Testis (tissue), 2 donors: ENCODE measurements around the gene CDH6.

Experiments used
- CTCF ChIP-seq, 3 experiments: fragments of 450-650 bp in 2 of 3; fragments of 200-600 bp in 1 of 3; sonication (generic) in 1 of 3; IDR thresholded peaks; one replicate each; pipeline ENCODE4 v1.5.1; 2016 to 2019; ENCODE audit warnings: antibody characterized with exemption in 3 of 3, mild to moderate bottlenecking in 2 of 3, moderate library complexity in 1 of 3
- POLR2A ChIP-seq: fragments of 450-650 bp; IDR thresholded peaks from one replicate; pipeline ENCODE4 v1.6.1; 2017; ENCODE audit warnings: antibody characterized with exemption, mild to moderate bottlenecking, moderate library complexity

DNA sequence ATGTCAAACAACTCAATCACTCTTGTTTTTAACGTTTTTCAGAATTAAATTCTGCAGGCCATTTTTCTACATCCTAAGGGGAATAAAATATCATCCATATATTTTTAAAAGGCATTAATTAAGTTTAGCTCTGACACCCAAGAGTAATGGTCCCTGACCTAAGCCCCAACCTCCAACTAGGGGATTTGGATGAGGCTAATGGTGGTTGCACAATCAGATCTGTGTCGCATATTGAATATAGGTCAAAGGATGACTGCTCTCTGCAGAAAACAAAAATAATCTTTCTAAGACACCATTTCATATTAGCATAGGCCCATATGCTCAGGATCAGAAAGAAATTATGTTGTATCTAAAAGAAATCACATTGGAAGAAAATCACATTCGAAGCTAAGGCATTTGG, 20.7 kb downstream of the CDH6 start:
- TF ChIP-seq CTCF (IDR thresholded peaks at IDR 0.05): no peak
- no peak for TF ChIP-seq POLR2A
